GM21367 (cell line): ENCODE measurements around the gene ABHD11.
"Not testable (repeated sequence)": the region's sequence is repeated elsewhere in the genome, so short reads cannot be mapped to it uniquely, and the experiment has no call there.

Experiments
- ATAC-seq: cut with Tn5 transposase; IDR thresholded peaks from one replicate; pipeline ENCODE4 v1.9.1; 2021; ENCODE audit not compliant: unreplicated experiment

Gene ABHD11

DNA sequence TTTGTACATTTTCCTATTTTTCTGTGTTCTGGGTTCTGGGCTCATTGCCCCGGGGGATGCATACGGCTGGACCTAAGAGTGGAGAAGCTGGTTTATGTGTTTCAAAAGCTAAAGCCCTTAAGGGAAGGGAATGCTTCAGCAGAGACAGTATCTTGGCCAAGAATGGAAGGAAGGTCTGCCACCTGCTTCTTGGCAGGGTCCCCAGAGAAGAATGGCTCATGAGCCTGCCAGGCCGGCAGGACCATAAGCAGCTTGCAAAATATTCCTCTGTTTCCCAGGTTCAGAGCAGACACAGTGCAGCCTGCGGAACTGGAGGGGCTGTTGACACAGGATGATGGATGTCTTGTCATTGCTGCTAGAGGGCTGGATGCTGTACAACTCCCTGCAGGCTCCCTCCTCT is 7.8 kb upstream of the ABHD11 start:
- ATAC-seq, result no peak

GRCh38 chr7:73742753-73743641 is 4.4 kb upstream of the ABHD11 start:
- no peak for ATAC-seq

GRCh38 chr7:73742338-73742752 is 3.7 kb upstream of the ABHD11 start:
- no peak for ATAC-seq

GRCh38 chr7:73741600-73741999 is 3.0 kb upstream of the ABHD11 start:
- no peak for ATAC-seq

DNA sequence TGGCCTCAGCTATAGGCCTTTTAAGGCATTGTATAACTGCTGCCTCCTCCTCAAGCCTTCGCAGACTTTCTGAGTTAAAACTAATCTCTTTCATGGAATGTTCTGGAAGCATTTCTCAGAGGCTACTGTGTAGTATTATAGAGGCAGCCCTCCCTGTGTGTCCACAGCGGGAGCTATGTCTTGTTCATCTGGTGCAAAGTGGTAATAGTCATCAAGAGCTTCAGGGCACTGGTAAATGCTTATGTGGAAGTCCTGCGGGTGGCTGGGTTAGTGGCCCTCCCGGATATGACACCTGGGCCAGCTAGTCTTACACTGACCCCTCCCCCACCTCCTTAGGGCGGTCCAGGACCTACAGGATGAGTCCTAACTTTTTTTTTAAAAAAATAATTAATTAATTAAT is 2.2 kb upstream of the ABHD11 start:
- ATAC-seq, result no peak

GRCh38 chr7:73740212-73740611 is 1.6 kb upstream of the ABHD11 start:
- no peak for ATAC-seq

- no peak for ATAC-seq
Measured at GRCh38 chr7:73739387-73739767, 775 bp upstream of the ABHD11 start.

DNA sequence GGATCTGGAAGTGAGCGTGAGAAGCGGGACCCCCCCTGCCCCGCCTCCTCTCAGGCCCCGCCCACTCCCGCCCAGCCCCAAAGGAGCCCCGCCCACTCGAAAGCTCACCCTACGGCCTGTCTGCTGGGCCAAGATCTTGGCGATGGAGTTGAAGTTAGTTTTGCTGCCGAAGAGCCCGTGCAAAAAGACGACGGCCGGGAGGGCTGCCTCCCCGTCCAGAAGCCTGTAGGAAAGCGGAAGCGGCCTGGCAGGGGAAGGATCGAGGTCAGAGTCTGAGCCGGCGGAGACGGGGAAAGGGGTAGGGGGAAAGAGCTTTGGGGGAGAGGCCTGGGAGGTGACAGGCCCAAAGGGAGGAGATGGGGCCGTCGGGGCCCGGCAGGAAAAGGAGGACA is 386 bp downstream of the ABHD11 start:
- ATAC-seq, result no peak

DNA sequence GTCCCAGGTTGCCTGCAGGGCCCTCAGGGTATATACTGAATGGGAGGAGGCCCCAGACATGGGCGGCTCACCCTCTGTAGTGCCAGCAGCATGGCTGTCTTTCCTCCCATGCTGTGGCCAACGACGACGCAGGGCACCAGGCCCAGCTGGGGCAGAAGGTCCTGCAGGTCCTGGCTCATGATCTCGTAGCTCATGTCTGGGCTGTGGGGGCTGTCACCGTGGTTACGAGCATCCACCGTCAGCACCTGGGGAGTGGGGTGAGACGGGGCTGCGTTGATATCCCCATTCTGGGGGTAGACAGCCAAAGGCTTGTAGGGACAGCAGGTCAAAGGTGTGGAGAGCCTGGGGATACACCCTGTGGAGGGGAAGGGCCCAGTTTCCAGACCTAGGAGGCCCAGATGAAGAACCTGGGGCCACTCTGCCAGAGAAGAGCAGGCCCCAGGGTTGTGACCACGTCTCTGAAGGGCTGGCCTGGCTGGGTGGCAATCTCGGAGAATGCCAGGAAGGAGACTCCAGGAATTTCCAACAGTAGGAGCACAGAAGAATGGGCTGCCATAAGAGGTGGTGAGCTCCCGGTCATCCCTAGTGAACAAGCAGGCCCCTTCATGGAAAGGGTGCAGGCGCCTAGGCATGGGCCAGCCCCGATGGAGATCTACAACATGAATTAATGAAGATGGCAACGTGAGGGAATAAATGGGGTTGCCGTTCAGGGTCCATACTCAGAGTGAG is 947 bp downstream of the ABHD11 start:
- no peak for ATAC-seq

- no peak for ATAC-seq
Measured at GRCh38 chr7:73736885-73737284, 1.7 kb downstream of the ABHD11 start.

- ATAC-seq, result no peak
Measured at GRCh38 chr7:73735528-73735905, 3.1 kb downstream of the ABHD11 start.

DNA sequence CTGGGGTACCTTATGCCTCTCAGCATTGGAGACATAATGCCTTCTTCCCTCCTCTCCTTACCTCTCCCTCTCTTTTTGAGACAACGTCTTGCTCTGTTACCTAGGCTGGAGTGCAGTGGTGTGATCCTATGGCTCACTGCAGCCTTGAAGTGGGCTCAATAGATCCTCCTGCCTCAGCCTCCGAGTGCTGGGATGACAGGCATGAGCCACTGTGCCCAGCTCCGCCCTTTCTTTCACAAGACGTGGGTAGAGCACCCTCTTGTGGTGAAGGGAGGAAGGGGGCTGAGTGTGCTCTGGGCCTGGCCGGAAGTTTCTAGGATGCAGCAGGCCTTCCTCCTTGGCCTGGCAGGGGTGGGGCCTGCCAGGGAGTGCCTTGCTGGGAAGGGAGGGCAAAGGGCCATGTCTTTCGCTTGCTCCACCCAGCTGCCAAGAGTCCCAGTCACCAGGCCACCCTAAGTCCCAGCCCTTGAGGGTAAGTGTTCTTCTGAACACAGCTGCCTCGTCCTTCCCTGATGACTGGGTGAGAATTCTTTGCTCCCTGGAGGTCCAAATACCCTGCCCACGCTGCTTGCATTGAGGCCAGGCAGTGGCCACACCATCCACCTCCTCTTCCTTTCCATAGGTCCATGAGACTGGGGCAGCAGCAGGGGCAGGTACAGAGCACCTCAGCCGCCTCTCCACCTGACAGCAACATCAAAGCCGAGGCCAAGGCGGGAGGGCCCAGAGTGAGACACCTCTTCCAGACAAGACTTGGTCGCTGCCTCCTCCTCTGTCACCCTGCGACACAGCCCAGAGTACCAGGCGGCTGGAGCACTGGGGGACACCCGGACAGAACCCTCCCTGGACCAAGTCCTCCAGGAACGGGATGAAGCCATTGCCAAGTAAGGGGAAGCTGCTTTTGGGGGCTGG is 3.7 kb downstream of the ABHD11 start:
- ATAC-seq, result no peak

- no peak for ATAC-seq
Measured at GRCh38 chr7:73732397-73732796, 6.2 kb downstream of the ABHD11 start.

DNA sequence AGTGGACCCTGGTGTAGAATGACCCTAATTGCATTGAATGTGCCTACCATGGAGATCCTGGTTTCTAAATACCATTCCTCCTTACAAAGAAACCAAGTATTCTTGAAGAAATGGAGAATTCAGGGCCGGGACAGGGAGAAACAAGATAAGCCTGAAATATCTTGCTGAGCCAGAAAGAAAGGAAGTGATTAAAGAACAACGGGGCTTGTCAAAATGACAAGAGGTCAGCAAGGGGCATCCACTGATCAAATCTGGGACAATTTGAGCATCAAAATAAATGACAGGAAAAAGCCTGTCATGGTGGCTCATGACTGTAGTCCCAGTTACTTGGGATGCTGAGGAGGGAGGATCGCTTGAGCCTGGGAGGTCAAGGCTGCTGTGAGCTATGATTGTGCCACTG is 8.1 kb downstream of the ABHD11 start:
- no peak for ATAC-seq

DNA sequence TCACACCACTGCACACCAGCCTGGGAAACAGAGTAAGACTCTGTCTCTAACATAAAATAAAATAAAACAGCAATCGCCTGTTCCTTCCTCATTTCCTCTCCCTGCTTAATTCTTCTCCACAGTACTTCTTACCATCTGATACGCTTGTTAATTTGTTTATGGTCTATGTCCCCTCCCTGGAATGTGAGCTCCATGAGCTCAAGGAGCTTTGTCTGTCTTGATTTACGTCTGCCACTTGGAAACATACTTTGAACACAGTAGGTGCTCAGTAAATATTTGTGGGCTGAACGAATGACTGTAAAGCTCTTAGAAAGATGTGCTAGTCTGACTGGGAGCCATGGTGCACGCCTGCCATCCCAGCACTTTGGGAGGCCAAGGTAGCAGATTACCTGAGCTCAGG is 10.1 kb downstream of the ABHD11 start:
- no peak for ATAC-seq

DNA sequence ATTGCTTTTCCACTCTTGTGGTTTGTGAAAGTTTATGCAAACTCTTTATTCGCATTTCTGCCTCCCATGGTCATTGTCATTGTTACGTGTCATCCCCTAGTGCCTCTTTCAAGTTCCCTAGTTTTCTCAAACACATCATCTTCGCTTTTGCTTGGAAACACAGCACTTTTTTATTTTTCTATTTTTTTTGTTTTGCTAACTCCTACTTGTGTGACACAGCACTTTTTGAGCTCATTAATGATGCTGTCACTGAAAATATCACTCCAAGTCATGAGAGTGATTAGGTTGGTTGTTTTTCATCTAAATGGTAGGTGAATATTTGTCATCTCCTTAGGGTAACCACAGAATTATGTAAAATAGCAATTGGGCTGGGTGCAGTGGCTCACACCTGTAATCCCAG is 10.7 kb downstream of the ABHD11 start:
- no peak for ATAC-seq

GRCh38 chr7:73726083-73726466 is 12.5 kb downstream of the ABHD11 start:
- no peak for ATAC-seq

DNA sequence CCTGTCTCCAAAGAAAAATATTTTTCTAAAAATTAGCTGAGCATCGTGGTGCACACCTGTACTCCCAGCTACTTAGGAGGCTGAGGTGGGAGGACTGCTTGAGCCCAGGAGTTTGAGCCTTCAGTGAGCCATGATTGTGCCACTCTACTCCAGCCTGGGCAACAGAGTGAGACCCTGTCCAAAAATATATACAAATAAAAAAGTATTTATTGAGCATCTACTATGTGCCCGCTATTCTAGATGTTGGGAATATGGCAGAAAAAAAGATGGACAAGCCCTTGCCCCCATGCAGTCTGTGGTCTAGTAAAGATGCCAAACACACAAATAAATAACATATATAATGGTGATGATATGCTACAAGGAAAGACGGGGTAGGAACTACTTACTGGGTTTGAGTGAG is 14.8 kb downstream of the ABHD11 start:
- no peak for ATAC-seq

DNA sequence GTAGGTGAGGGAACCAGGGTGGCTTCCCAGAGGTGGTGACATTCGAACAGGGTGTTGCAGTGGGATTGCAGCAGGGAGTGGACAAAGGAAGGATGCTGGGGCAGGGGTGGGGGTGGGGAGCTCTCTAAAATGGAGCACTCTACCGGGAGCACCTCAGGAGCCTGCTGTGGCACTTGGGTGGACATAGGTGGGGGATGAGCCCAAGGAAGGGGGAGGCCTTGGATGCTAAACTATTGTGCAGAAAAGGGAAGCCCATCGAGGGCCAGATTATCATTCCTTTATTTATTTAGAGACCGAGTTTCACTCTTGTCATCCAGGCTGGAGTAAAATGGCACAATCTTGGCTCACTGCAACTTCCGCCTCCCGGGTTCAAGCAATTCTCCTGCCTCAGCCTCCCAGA is 15.8 kb downstream of the ABHD11 start:
- no peak for ATAC-seq

GRCh38 chr7:73722182-73722581 is 16.4 kb downstream of the ABHD11 start:
- not testable (repeated sequence) for ATAC-seq

- no peak for ATAC-seq
Measured at GRCh38 chr7:73721377-73721817, 17.2 kb downstream of the ABHD11 start.
